ENCODE results near the gene CEL.

Gene CEL

DNA sequence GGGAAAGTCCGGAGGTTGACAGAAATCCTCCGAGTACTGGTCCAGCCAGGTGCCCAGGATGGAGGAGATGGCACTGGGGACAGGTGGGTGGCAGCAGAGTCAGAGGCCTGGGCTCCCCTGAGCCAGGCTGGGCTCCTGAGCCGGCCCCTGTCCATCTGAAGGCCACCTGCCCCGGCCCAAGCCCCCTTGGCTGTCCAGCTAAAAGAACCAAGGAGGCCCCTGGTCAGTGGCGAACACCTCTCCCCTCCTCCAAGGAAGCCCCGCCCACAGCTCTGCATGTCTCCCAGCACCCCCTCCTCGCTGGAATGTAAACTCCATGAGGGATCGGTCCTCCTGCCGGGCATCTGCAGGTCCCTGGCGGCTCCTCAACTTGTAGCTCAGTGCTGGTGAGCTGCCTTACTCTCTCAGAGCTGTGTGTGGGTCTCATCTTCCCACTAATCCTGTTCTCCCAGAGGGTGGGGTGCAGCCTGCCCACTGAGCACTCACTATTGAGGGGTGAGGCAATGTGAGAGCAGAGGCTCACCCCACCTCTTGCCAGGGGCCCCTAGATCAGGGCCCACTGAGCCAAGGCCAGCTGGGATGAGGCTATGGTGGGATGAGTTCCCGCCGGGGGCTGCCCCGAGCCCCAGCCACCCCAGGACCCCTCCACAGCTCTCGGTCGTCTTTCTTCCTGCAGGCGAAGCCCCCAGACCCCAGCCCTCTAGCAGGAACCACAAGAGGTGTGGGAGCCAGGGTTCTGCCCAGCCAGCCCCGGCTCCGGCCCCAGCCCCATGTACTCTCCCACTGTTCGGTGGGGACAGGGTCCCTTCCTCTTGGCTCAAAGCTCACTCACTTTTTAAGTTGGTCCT lies 47.2 kb downstream of the CEL start:
- Histone ChIP-seq H3K4me1 (ENCODE audit: control insufficient read depth in 2 of 2, insufficient read depth in 2 of 2, low read length in 2 of 2) (peaks cover 15 to 17% of the 10 kb centered on the region in 2 donors), H3K9me3 (ENCODE audit: control insufficient read depth in 2 of 2, low read length in 2 of 2) (no peaks in the 10 kb centered on the region), H3K27ac (ENCODE audit: low read depth in 2 of 2, low read length in 2 of 2) (no peak overlapping the region), H3K9ac (ENCODE audit: low read depth in 1 of 2, low read length in 2 of 2) (no peak overlapping the region), H3K27me3 (ENCODE audit: control insufficient read depth in 2 of 2, insufficient read depth in 2 of 2, low read length in 2 of 2) (no peaks in the 10 kb centered on the region), H3K4me3 (ENCODE audit: low read length in 2 of 2) (no peak overlapping the region), H3K36me3 (ENCODE audit: control insufficient read depth in 2 of 2, insufficient read depth in 2 of 2, low read length in 2 of 2) (peaks cover 45 to 58% of the 10 kb centered on the region in 2 donors)

DNA sequence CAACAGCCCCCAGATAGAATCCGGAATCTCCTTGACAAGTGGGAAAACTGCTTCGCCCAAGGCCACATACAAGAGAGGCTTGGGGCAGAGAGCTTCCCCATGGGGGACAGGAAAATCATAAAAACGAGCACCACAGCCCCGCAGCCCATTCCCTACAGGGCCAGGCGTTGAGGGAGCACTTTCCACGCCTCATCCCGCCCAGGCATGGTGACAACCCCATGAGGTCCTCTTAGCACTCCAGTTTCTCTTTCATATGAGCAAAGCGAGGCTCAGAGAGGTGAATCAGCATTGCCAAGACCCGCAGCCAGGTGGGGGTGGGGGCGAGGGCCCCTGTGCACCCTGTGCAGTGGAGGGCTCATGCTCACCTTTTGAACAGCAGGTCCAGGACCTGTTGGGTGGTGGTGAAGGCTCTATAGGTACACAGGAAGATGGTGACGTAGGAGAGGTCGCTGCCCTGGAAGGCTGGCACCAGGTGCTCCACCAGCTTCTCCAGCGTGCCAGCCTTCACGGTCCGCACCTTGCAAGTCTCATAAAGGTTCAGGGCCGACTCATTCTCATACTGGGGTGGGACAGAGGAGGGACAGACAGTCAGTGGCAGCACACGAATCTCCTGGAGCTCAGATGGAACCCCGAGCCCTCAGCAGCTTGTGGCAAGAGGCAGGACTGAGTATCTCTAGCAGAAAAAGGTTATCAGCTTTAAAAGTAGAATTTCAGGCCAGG lies 48.3 kb downstream of the CEL start:
- no peaks in the 10 kb centered on the region for H3K27me3 ChIP-seq (ENCODE audit: control insufficient read depth in 2 of 2, insufficient read depth in 2 of 2, low read length in 2 of 2)
- peaks cover 26 to 27% of the 10 kb centered on the region in 2 donors for H3K4me1 ChIP-seq (ENCODE audit: control insufficient read depth in 2 of 2, insufficient read depth in 2 of 2, low read length in 2 of 2)
- no peak overlapping the region for H3K9ac ChIP-seq (ENCODE audit: low read depth in 1 of 2, low read length in 2 of 2)
- H3K9me3 ChIP-seq (ENCODE audit: control insufficient read depth in 2 of 2, low read length in 2 of 2), result no peaks in the 10 kb centered on the region
- H3K36me3 ChIP-seq (ENCODE audit: control insufficient read depth in 2 of 2, insufficient read depth in 2 of 2, low read length in 2 of 2), result peaks cover 40 to 50% of the 10 kb centered on the region in 2 donors
- H3K4me3 ChIP-seq (ENCODE audit: low read length in 2 of 2), result no peak overlapping the region
- no peak overlapping the region for H3K27ac ChIP-seq (ENCODE audit: low read depth in 2 of 2, low read length in 2 of 2)

GRCh38 chr9:133111808-133112662 lies 50.3 kb downstream of the CEL start:
- Histone ChIP-seq H3K27ac (ENCODE audit: low read depth in 2 of 2, low read length in 2 of 2) (peak overlapping the region in 1 of 2 donors; percentile 72), H3K9ac (ENCODE audit: low read depth in 1 of 2, low read length in 2 of 2) (no peak overlapping the region), H3K4me1 (ENCODE audit: control insufficient read depth in 2 of 2, insufficient read depth in 2 of 2, low read length in 2 of 2) (peaks cover 40 to 41% of the 10 kb centered on the region in 2 donors)

DNA sequence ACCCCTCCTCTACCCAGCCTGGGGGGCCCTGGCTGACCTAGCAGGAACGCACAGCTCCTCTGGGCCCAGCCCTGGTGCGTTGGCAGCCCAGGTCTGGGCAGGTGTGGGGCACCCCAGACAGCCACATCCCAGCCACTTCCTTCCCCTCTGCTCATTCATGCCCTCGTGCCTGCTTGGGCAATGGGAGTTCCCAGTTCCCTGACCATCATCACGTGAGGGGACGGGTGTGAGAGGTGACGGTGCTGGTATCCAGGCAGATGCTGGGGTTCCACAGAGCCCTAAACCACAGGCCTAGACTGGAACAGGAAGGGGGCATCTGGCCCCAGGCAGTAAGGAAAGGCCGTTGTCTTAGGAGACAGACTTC lies 50.9 kb downstream of the CEL start:
- Histone ChIP-seq H3K27ac (ENCODE audit: low read depth in 2 of 2, low read length in 2 of 2) (peak overlapping the region; percentile 54 to 72), H3K4me1 (ENCODE audit: control insufficient read depth in 2 of 2, insufficient read depth in 2 of 2, low read length in 2 of 2) (peaks cover 44 to 46% of the 10 kb centered on the region in 2 donors), H3K36me3 (ENCODE audit: control insufficient read depth in 2 of 2, insufficient read depth in 2 of 2, low read length in 2 of 2) (peaks cover 24 to 32% of the 10 kb centered on the region in 2 donors), H3K9ac (ENCODE audit: low read depth in 1 of 2, low read length in 2 of 2) (no peak overlapping the region), H3K27me3 (ENCODE audit: control insufficient read depth in 2 of 2, insufficient read depth in 2 of 2, low read length in 2 of 2) (no peaks in the 10 kb centered on the region), H3K9me3 (ENCODE audit: control insufficient read depth in 2 of 2, low read length in 2 of 2) (no peaks in the 10 kb centered on the region), H3K4me3 (ENCODE audit: low read length in 2 of 2) (no peak overlapping the region)

More at GRCh38 chr9:133111808-133112662, 50.3 kb downstream of the CEL start:
- Histone ChIP-seq H3K36me3 (ENCODE audit: control insufficient read depth in 2 of 2, insufficient read depth in 2 of 2, low read length in 2 of 2) (peaks cover 30 to 37% of the 10 kb centered on the region in 2 donors), H3K27me3 (ENCODE audit: control insufficient read depth in 2 of 2, insufficient read depth in 2 of 2, low read length in 2 of 2) (no peaks in the 10 kb centered on the region), H3K4me3 (ENCODE audit: low read length in 2 of 2) (no peak overlapping the region), H3K9me3 (ENCODE audit: control insufficient read depth in 2 of 2, low read length in 2 of 2) (no peaks in the 10 kb centered on the region)

- Histone ChIP-seq H3K4me1 (ENCODE audit: control insufficient read depth in 2 of 2, insufficient read depth in 2 of 2, low read length in 2 of 2) (peaks cover 44 to 53% of the 10 kb centered on the region in 2 donors), H3K9ac (ENCODE audit: low read depth in 1 of 2, low read length in 2 of 2) (peak overlapping the region in 1 of 2 donors; percentile 18), H3K4me3 (ENCODE audit: low read length in 2 of 2) (no peak overlapping the region), H3K27me3 (ENCODE audit: control insufficient read depth in 2 of 2, insufficient read depth in 2 of 2, low read length in 2 of 2) (no peaks in the 10 kb centered on the region), H3K36me3 (ENCODE audit: control insufficient read depth in 2 of 2, insufficient read depth in 2 of 2, low read length in 2 of 2) (peaks cover 17 to 25% of the 10 kb centered on the region in 2 donors), H3K9me3 (ENCODE audit: control insufficient read depth in 2 of 2, low read length in 2 of 2) (no peaks in the 10 kb centered on the region), H3K27ac (ENCODE audit: low read depth in 2 of 2, low read length in 2 of 2) (peak overlapping the region; percentile 54 to 72)
These were observed 51.6 kb downstream of the CEL start for GRCh38 chr9:133113163-133113948.

- peak overlapping the region; percentile 14 to 18 for H3K9ac ChIP-seq (ENCODE audit: low read depth in 1 of 2, low read length in 2 of 2)
- H3K4me1 ChIP-seq (ENCODE audit: control insufficient read depth in 2 of 2, insufficient read depth in 2 of 2, low read length in 2 of 2), result peaks cover 49 to 59% of the 10 kb centered on the region in 2 donors
- no peaks in the 10 kb centered on the region for H3K27me3 ChIP-seq (ENCODE audit: control insufficient read depth in 2 of 2, insufficient read depth in 2 of 2, low read length in 2 of 2)
- H3K36me3 ChIP-seq (ENCODE audit: control insufficient read depth in 2 of 2, insufficient read depth in 2 of 2, low read length in 2 of 2), result peaks cover 11 to 18% of the 10 kb centered on the region in 2 donors
- peak overlapping the region; percentile 44 to 72 for H3K27ac ChIP-seq (ENCODE audit: low read depth in 2 of 2, low read length in 2 of 2)
- no peaks in the 10 kb centered on the region for H3K9me3 ChIP-seq (ENCODE audit: control insufficient read depth in 2 of 2, low read length in 2 of 2)
- peak overlapping the region in 1 of 2 donors; percentile 7 for H3K4me3 ChIP-seq (ENCODE audit: low read length in 2 of 2)
These were observed 52.4 kb downstream of the CEL start for GRCh38 chr9:133113949-133114885.

DNA sequence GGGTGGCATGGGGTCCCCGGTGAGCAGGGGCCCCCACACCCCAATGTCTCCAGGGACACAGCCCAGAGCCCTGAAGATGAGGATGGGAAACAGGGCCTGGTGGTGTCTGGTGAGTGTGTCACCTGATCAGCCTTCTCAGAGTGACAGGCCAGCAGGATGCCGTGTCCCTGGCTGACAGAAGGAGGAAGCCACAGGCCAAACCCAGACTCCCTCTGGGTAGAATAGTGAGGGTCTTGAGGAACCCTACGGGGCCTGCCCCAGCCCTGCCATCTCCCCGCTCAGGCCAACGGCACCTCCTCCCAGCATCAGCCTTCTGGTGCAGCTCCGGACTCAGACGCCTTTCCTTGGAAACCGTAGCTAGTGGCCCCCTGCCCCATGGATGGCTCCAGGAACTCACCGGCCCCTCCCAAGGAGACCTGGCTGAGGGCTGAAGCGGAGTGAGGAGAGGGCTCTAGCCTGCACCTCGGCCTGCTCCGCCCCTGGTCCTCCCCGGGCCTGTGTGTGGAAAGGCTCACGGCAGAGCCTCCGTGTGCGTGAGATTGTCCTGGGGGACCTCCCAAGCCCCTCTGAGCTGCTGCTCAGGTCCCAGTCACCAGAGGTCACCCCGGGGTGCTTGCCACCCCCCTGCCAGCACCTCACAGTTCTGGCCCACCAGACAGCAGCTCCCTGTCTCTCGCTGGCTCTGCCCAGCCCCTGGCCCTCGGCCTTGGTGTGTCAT lies 53.3 kb downstream of the CEL start:
- Histone ChIP-seq H3K9ac (ENCODE audit: low read depth in 1 of 2, low read length in 2 of 2) (peak overlapping the region; percentile 14 to 15), H3K4me1 (ENCODE audit: control insufficient read depth in 2 of 2, insufficient read depth in 2 of 2, low read length in 2 of 2) (peaks cover 56 to 68% of the 10 kb centered on the region in 2 donors)

DNA sequence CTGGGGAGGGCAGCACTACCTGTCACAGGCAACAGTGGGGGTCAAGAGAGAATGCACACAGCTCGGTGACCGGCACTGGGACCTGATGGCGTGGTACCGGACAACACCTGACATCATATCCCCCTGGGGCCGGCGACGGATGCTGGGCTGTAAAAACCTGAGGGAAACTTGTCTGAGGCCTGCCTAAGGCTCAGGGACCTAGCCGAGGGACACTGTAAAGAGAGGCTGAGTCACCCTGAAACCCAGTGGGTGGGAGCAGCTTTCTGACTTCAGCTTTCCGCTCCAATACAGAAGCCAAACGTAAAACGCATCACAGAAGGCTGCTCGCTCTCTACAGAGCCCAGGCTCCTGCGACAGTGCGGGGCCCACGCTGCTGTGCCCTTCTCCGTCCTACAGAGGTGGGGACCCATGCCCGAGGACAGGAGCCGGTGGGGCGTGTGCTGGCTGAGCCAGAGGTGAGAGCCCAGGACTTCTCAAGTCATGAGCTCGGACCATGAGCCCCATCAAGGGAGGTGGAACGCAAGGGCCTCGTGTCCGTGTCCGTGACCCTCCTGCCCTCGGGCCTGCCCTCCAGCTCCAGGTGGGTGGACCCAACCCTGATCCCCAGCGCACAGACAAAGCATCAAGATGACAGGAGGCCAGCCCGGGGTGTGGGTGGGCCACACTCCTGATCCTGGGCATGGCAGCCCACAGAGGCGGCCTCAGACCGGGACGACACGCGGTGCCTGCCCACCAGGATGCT lies 54.0 kb downstream of the CEL start:
- Histone ChIP-seq H3K27ac (ENCODE audit: low read depth in 2 of 2, low read length in 2 of 2) (peak overlapping the region; percentile 44 to 72), H3K36me3 (ENCODE audit: control insufficient read depth in 2 of 2, insufficient read depth in 2 of 2, low read length in 2 of 2) (peaks cover 4 to 7% of the 10 kb centered on the region in 2 donors), H3K4me3 (ENCODE audit: low read length in 2 of 2) (no peak overlapping the region), H3K9me3 (ENCODE audit: control insufficient read depth in 2 of 2, low read length in 2 of 2) (no peaks in the 10 kb centered on the region), H3K27me3 (ENCODE audit: control insufficient read depth in 2 of 2, insufficient read depth in 2 of 2, low read length in 2 of 2) (no peaks in the 10 kb centered on the region), H3K9ac (ENCODE audit: low read depth in 1 of 2, low read length in 2 of 2) (peak overlapping the region; percentile 9 to 13), H3K4me1 (ENCODE audit: control insufficient read depth in 2 of 2, insufficient read depth in 2 of 2, low read length in 2 of 2) (peaks cover 61 to 72% of the 10 kb centered on the region in 2 donors)

More for the DNA sequence above, 53.3 kb downstream of the CEL start:
- Histone ChIP-seq H3K27ac (ENCODE audit: low read depth in 2 of 2, low read length in 2 of 2) (peak overlapping the region; percentile 44 to 72), H3K4me3 (ENCODE audit: low read length in 2 of 2) (no peak overlapping the region), H3K27me3 (ENCODE audit: control insufficient read depth in 2 of 2, insufficient read depth in 2 of 2, low read length in 2 of 2) (no peaks in the 10 kb centered on the region), H3K9me3 (ENCODE audit: control insufficient read depth in 2 of 2, low read length in 2 of 2) (no peaks in the 10 kb centered on the region), H3K36me3 (ENCODE audit: control insufficient read depth in 2 of 2, insufficient read depth in 2 of 2, low read length in 2 of 2) (peaks cover 8 to 12% of the 10 kb centered on the region in 2 donors)
